GM18517 (cell line): ENCODE results near the gene STAT1.

Experiments used
- ATAC-seq: cut with Tn5 transposase; IDR thresholded peaks from one replicate; pipeline ENCODE4 v1.9.1; 2021; ENCODE audit warnings: mild to moderate bottlenecking, moderate library complexity; ENCODE audit not compliant: unreplicated experiment

Gene STAT1

GRCh38 chr2:190986221-190986953 lies 27.6 kb downstream of the STAT1 start:
- no peak for ATAC-seq

GRCh38 chr2:190984595-190984994 lies 29.4 kb downstream of the STAT1 start:
- no peak for ATAC-seq

- ATAC-seq, result no peak
Measured at GRCh38 chr2:190982262-190983034, 31.5 kb downstream of the STAT1 start.

GRCh38 chr2:190981733-190982132 lies 32.2 kb downstream of the STAT1 start:
- no peak for ATAC-seq

GRCh38 chr2:190981333-190981732 lies 32.6 kb downstream of the STAT1 start:
- no peak for ATAC-seq

GRCh38 chr2:190980630-190981209 lies 33.3 kb downstream of the STAT1 start:
- no peak for ATAC-seq

- no peak for ATAC-seq
Measured at GRCh38 chr2:190979906-190980629, 33.9 kb downstream of the STAT1 start.

- ATAC-seq, result no peak
Measured at GRCh38 chr2:190978389-190979053, 35.5 kb downstream of the STAT1 start.

- no peak for ATAC-seq
Measured at GRCh38 chr2:190977505-190977904, 36.5 kb downstream of the STAT1 start.

GRCh38 chr2:190976521-190976920 lies 37.5 kb downstream of the STAT1 start:
- ATAC-seq, result no peak

- ATAC-seq, result no peak
Measured at GRCh38 chr2:190974629-190975361, 39.2 kb downstream of the STAT1 start.

GRCh38 chr2:190973726-190974628 lies 40.0 kb downstream of the STAT1 start:
- ATAC-seq, result no peak

- ATAC-seq, result no peak
Measured at GRCh38 chr2:190973262-190973661, 40.7 kb downstream of the STAT1 start.

GRCh38 chr2:190972846-190973245 lies 41.1 kb downstream of the STAT1 start:
- ATAC-seq, result no peak

GRCh38 chr2:190972213-190972612 lies 41.8 kb downstream of the STAT1 start:
- no peak for ATAC-seq

GRCh38 chr2:190970873-190971506 lies 43.0 kb downstream of the STAT1 start:
- no peak for ATAC-seq

GRCh38 chr2:190970160-190970559 lies 43.8 kb downstream of the STAT1 start:
- ATAC-seq, result no peak

- ATAC-seq, result no peak
Measured at GRCh38 chr2:190968522-190968921, 45.4 kb downstream of the STAT1 start.
